HuH-7.5 (cell line): ENCODE measurements around the gene CMTM3.

ENCODE experiments used
- DNase-seq: peaks from one replicate; pipeline ENCODE4 v3.0.0; 2011; ENCODE audit warnings: low spot score

The CMTM3 gene

GRCh38 chr16:66662445-66663194, 58.1 kb downstream of the CMTM3 start:
- DNase-seq: no peak
